Measurements from ENCODE around the gene DCXR. TPM values are rescaled to one million over a fixed set of nuclear protein-coding genes. Genes with fewer than 3 reads are reported as not detected.
A peak's percentile ranks its signal among the peaks of the same experiment; 100 is the strongest.

Gene DCXR
- 138 and 145 TPM in 2 replicates for total RNA-seq

DNA sequence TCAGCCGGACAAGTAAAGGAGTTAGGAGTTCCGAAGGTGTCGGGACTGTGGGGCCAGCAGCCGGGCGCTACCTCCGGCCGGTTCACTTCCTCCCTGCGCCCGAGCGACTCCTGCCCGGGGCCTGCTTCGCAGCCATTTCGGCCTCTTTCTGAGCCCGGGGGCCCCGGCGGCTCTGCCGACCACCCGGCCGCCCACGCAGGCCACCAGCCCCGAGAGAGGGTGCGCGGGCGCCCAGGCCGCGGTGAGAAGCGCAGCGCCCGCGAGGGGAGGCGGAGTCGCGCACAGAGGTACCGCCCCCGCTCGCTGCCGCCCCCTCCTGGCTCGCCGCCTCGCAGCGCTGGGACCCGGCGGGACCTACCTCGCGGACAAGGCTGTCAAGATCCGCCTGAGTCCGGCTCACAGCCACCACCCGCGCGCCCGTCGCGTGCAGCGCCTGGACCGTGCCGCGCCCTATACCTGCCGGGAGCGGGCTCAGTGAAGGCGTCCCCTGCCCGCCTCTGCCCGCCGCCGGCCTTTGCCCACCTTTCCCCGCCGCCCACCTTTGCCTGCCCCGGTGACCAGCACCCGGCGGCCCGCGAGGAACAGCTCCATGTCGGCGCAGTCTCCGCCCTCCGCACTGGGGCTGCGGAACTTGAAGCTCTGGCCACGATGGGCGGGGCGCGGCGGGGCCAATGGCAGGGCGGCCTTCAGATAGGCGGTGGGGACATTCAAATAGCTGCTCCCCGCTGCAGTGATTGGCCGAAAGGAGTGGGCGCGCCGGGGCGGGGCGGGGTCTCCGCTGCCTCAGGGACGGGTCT lies at the start of gene DCXR:
Gene DCXR, minus strand, starts transcription at position 606 of the 797 bp plus-strand sequence. Its CDS starts 15 bp downstream, at position 591.
- Mint-ChIP-seq H3K4me3 (ENCODE audit: low read depth) (peak within 1 kb of the TSS; percentile 75), H3K9me3 (no peaks in the 10 kb centered on the region), H3K27me3 (ENCODE audit: low read depth) (no peaks in the 10 kb centered on the region), H3K4me1 (ENCODE audit: low read depth) (peaks cover 13% of the 10 kb centered on the region), H3K36me3 (ENCODE audit: low read depth) (peaks cover 18% of the 10 kb centered on the region), H3K27ac (peak within 1 kb of the TSS; percentile 87)
- DNase-seq (ENCODE audit: low spot score) = peak; percentile 97
- intact Hi-C loops (cut with micrococcal nuclease) = loop anchor here (1.0 to 10.0 kb wide), 2 partner anchors 14 to 378 kb away; partner anchors contain the start of genes HEXD, LRRC45 and OGFOD3

DNA sequence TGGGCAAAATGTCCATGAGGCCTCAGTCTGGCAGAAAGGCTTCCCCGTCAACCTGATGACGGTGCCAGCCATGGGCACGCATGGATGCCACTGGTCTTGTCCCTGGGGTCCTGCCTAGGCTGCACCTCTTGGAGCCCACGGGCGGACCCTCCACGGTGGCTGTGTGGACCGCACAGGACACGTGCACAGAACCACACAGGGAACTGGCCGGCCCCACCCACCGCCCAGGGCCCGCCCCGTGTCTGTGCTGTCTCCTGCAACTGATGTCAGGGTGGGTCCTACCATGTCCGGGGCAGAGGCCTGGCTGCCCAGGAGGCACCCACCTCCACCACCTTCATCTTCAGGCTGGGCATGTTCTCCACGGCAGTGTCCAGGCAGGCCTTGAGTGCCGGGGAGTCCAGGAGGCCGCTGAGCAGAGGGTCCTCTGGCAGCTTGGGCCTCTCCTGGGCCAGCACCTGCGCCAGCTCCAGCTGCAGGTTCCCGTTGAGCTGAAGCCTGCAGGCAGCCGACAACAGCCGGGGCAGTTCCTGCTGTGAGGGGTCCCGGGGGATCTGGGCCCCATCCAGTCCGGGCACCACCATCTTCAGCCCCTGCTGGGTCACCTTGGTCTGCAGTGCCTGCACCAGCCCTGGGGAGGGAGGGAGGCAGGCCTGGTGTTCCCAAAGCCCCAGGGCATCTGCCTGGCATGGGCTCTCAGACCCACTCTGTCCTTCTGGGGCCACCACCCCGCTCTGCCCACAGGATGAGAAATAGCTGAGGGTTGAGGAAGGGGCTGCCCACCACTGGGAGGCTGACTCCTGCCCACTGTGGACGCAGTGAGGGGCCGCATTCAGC lies 48.7 kb upstream of the DCXR start:
- no peak overlapping the region for H3K27ac Mint-ChIP-seq
- no peaks in the 10 kb centered on the region for H3K4me1 Mint-ChIP-seq (ENCODE audit: low read depth)
- H3K36me3 Mint-ChIP-seq (ENCODE audit: low read depth) = peaks cover 29% of the 10 kb centered on the region
- no peak for DNase-seq (ENCODE audit: low spot score)
- no peak overlapping the region for H3K4me3 Mint-ChIP-seq (ENCODE audit: low read depth)
- intact Hi-C loops (cut with micrococcal nuclease) = no loop called here
- no peaks in the 10 kb centered on the region for H3K9me3 Mint-ChIP-seq
- no peaks in the 10 kb centered on the region for H3K27me3 Mint-ChIP-seq (ENCODE audit: low read depth)

- Mint-ChIP-seq H3K36me3 (ENCODE audit: low read depth) (peaks cover 27% of the 10 kb centered on the region), H3K4me3 (ENCODE audit: low read depth) (no peak overlapping the region), H3K27ac (no peak overlapping the region), H3K4me1 (ENCODE audit: low read depth) (no peaks in the 10 kb centered on the region), H3K27me3 (ENCODE audit: low read depth) (no peaks in the 10 kb centered on the region), H3K9me3 (no peaks in the 10 kb centered on the region)
- intact Hi-C loops (cut with micrococcal nuclease) = no loop called here
- DNase-seq (ENCODE audit: low spot score) = no peak
These were observed 47.7 kb upstream of the DCXR start for GRCh38 chr17:82085031-82085861.

DNA sequence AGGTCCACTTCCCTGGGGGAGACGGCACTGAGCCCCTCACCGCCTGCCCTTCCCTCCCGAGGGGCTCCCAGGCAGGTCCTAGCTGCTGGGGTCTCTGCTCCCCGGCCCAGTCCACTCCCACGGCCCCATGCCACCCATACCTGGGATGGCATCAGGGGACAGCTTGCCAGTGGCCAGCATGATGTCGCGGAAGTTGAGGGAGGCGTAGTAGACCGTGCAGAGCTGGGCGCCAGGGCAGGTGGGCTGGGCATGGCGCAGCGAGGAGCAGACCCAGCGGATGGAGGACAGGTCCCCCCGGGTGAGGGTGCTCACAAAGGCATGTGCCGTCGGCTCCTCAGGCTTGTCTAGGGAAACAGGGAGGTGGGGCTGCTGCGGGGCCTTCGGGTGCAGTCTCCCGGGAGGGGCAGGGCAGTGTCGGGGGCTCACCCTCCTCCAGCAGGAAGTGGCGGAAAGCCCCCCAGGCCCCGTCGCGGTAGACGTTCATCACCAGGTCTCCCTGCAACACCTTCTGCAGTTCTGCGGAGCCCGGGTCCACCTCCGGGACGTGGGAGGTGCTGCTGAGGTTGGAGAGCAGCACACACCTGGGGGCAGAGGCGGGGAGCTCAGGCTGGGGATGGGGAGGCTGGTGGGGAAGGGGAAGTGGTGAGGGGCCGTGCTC lies 47.0 kb upstream of the DCXR start:
- H3K4me3 Mint-ChIP-seq (ENCODE audit: low read depth) = no peak overlapping the region
- DNase-seq (ENCODE audit: low spot score) = no peak
- no peaks in the 10 kb centered on the region for H3K9me3 Mint-ChIP-seq
- H3K27ac Mint-ChIP-seq = no peak overlapping the region
- H3K36me3 Mint-ChIP-seq (ENCODE audit: low read depth) = peaks cover 34% of the 10 kb centered on the region
- H3K4me1 Mint-ChIP-seq (ENCODE audit: low read depth) = no peaks in the 10 kb centered on the region
- intact Hi-C loops (cut with micrococcal nuclease) = no loop called here
- H3K27me3 Mint-ChIP-seq (ENCODE audit: low read depth) = no peaks in the 10 kb centered on the region

DNA sequence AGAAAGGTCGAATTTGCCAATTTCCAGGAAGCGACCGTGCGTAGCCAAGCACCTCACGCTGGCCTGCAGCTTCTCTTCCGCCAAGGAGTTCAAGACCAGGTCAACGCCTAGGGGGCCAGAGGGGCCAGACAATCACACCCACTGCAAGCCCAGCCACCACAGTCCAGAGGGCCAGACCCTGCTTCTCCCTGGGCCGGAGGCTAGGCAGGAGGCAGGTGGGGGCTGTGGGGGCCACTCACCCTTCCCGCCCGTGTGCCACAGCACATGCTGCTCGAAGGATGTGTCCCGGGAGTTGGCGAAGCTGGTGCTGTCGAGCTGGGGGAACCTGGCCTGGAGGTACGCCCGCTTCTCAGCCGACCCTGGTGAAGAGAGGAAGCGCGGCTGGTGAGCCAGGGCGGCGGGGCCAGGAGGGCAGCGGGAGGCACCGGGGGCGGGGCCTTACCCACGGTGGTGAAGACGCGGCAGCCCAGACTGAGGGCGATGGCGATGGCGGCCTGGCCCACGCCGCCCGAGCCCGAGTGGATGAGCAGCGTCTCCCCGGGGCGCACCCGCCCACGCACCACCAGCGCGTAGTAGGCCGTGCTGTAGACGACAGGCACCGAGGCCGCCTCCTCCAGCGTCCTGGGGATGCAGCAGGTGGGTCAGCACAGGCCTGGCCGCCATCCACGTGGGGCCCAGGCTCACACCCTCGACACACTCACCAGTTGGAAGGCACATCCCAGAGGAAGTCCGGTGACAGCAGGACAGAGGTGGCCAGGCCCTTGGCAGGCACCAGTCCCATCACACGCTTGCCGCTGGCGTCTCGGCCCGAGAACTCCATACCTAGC lies 46.2 kb upstream of the DCXR start:
- intact Hi-C loops (cut with micrococcal nuclease) = no loop called here
- no peak overlapping the region for H3K27ac Mint-ChIP-seq
- no peak overlapping the region for H3K4me3 Mint-ChIP-seq (ENCODE audit: low read depth)

DNA sequence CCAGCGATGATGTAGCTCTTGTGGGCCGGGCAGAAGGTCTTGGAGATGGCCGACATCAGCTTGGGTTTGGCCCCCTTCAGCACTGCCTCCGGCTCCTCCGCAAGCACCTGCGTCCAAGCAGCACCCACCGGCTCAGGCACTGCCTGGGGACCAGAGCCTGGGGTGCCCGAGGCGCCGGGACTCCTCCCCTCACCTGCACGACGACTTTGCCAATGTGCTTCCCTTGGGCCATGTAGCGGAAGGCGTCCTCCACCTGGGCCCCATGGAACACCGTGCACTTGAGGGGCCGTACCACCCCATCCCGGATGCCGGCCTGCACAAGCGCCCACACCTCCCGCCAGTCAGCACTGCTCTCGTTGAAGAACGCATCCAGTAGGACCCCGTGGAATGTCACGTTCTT lies 45.5 kb upstream of the DCXR start:
- no peak overlapping the region for H3K4me3 Mint-ChIP-seq (ENCODE audit: low read depth)
- no peaks in the 10 kb centered on the region for H3K27me3 Mint-ChIP-seq (ENCODE audit: low read depth)
- H3K27ac Mint-ChIP-seq = no peak overlapping the region
- no peaks in the 10 kb centered on the region for H3K4me1 Mint-ChIP-seq (ENCODE audit: low read depth)
- H3K36me3 Mint-ChIP-seq (ENCODE audit: low read depth) = peaks cover 38% of the 10 kb centered on the region
- intact Hi-C loops (cut with micrococcal nuclease) = no loop called here
- DNase-seq (ENCODE audit: low spot score) = no peak
- H3K9me3 Mint-ChIP-seq = no peaks in the 10 kb centered on the region

More for the DNA sequence above, 46.2 kb upstream of the DCXR start:
- Mint-ChIP-seq H3K27me3 (ENCODE audit: low read depth) (no peaks in the 10 kb centered on the region), H3K9me3 (no peaks in the 10 kb centered on the region), H3K4me1 (ENCODE audit: low read depth) (no peaks in the 10 kb centered on the region), H3K36me3 (ENCODE audit: low read depth) (peaks cover 38% of the 10 kb centered on the region)
- DNase-seq (ENCODE audit: low spot score) = no peak

GRCh38 chr17:82082456-82082855 lies 45.0 kb upstream of the DCXR start:
- H3K27me3 Mint-ChIP-seq (ENCODE audit: low read depth) = no peaks in the 10 kb centered on the region
- H3K4me1 Mint-ChIP-seq (ENCODE audit: low read depth) = no peaks in the 10 kb centered on the region
- H3K4me3 Mint-ChIP-seq (ENCODE audit: low read depth) = no peak overlapping the region
- DNase-seq (ENCODE audit: low spot score) = no peak
- H3K9me3 Mint-ChIP-seq = no peaks in the 10 kb centered on the region
- no peak overlapping the region for H3K27ac Mint-ChIP-seq
- intact Hi-C loops (cut with micrococcal nuclease) = no loop called here
- H3K36me3 Mint-ChIP-seq (ENCODE audit: low read depth) = peaks cover 40% of the 10 kb centered on the region

- H3K9me3 Mint-ChIP-seq = no peaks in the 10 kb centered on the region
These were observed 44.5 kb upstream of the DCXR start for GRCh38 chr17:82081966-82082365.

DNA sequence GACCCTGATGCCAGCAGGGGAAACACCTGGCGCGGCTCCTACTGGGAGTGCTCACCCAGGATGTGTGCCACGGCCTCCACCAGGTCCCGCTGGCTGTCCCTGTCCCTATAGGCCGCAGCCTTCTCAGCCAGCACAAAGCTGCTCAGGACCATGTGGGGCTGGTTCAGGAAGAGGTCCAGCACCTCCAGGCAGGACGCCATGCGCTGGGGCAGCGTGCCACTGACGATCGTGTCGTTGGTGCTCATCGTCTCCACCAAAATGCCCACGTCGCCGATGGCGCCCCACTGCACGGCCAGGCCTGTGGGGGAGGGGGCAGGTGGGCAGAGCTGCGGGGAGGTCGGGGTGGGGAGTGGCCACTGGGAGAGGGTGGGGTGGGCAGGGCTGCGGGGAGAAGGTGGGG lies 44.0 kb upstream of the DCXR start:
- Mint-ChIP-seq H3K4me1 (ENCODE audit: low read depth) (no peaks in the 10 kb centered on the region), H3K4me3 (ENCODE audit: low read depth) (no peak overlapping the region), H3K36me3 (ENCODE audit: low read depth) (peaks cover 38% of the 10 kb centered on the region), H3K27me3 (ENCODE audit: low read depth) (no peaks in the 10 kb centered on the region), H3K27ac (no peak overlapping the region), H3K9me3 (no peaks in the 10 kb centered on the region)
- no peak for DNase-seq (ENCODE audit: low spot score)
- intact Hi-C loops (cut with micrococcal nuclease) = no loop called here

More at GRCh38 chr17:82081966-82082365, 44.5 kb upstream of the DCXR start:
- H3K27ac Mint-ChIP-seq = no peak overlapping the region
- H3K4me3 Mint-ChIP-seq (ENCODE audit: low read depth) = no peak overlapping the region
- no peaks in the 10 kb centered on the region for H3K4me1 Mint-ChIP-seq (ENCODE audit: low read depth)
- no peaks in the 10 kb centered on the region for H3K27me3 Mint-ChIP-seq (ENCODE audit: low read depth)
- DNase-seq (ENCODE audit: low spot score) = no peak
- H3K36me3 Mint-ChIP-seq (ENCODE audit: low read depth) = peaks cover 40% of the 10 kb centered on the region
- intact Hi-C loops (cut with micrococcal nuclease) = no loop called here

- Mint-ChIP-seq H3K4me1 (ENCODE audit: low read depth) (no peaks in the 10 kb centered on the region), H3K36me3 (ENCODE audit: low read depth) (peaks cover 35% of the 10 kb centered on the region), H3K9me3 (no peaks in the 10 kb centered on the region), H3K27me3 (ENCODE audit: low read depth) (no peaks in the 10 kb centered on the region), H3K4me3 (ENCODE audit: low read depth) (no peak overlapping the region), H3K27ac (no peak overlapping the region)
- no peak for DNase-seq (ENCODE audit: low spot score)
- intact Hi-C loops (cut with micrococcal nuclease) = no loop called here
These were observed 43.4 kb upstream of the DCXR start for GRCh38 chr17:82080789-82081464.

DNA sequence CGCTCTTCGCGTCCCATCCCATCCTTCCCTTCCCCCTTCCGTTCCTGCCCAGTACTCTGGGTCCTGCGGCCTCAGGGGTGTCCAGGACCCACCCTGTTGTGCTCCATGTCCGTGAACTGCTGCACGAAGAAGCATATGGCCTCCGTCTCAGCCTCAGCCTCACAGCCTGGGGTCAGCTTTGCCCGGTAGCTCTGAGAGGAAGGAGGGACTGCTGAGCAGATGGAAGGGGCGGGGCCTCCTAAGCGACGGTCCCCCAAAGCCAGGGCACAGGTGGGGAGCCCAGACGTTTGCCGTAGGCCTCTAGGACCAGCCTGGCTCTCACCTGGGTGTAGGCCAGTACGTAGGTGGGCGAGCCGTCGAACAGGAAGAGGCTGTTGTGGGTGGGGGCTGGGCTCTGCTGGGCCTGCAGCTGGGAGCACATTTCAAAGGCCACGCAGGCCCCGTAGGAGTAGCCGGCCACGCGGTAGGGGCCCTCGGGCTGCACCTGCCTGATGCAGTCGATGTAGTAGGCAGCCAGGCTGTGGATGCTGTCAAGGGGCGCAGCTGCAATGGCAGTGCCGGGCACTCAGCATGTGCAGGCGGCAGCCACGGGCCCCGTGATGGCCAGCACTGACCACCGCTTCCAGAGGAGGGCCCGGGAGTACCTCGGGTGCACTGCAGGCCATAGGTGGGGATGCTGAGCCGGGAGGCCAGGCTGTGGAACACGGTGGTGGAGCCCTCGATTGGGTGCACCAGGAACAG lies 42.7 kb upstream of the DCXR start:
- intact Hi-C loops (cut with micrococcal nuclease) = no loop called here
- DNase-seq (ENCODE audit: low spot score) = no peak
- Mint-ChIP-seq H3K27ac (no peak overlapping the region), H3K36me3 (ENCODE audit: low read depth) (peaks cover 35% of the 10 kb centered on the region), H3K4me1 (ENCODE audit: low read depth) (no peaks in the 10 kb centered on the region), H3K4me3 (ENCODE audit: low read depth) (no peak overlapping the region), H3K9me3 (no peaks in the 10 kb centered on the region), H3K27me3 (ENCODE audit: low read depth) (no peaks in the 10 kb centered on the region)

Measured in activated T-helper 2 cell treated with anti-CD3 and anti-CD28 coated beads, Interferon-gamma antibody, Interleukin-2, Interleukin-4, amounts not matched to agents 10 μg/mL and 5 μg/mL and 100 μg/mL, durations not matched to agents 14 hours and 24 hours and 36 hours (primary cell).